ENCODE results near the gene SNRK.

Gene SNRK

DNA sequence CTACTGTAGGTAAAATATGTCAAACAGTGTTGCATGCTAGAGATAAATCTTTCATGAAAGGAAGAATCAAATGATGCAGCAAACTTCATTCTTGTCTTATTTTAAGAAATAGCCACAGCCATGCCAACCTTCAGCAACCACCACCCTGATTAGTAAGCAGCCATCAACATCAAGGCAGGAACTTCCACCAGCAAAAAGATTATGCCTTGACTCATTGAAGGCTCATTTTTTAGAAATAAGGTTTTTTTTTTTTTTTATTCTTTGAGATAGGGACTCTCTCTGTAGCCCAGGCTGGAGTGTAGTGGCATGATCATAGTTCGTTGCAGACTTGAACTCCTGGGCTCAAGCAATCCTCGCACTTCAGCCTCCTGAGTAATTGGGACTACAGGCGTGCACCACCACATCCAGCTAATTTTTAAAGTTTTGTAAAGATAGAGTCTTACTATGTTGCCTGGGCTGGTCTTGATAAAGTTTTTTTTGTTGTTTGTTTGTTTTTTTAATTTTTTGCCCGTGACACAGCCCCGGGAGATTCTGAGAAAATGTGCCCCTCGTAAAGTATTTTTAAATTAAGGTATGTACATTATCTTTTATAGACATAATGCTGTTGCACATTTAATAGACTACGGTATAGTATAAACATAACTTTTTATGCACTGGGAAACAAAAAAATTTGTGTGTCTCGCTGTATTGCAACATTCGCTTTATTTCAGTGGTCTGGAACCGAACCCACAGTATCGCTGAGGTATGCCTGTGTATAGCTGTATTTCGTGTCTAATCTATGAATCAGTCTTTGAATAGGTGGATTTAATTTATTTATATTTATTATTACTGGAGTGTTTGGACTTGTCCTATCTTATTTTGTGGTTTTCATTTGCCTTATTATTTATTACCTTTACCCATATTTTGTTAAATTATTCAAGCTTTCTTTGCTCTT, 23.3 kb downstream of the SNRK start:
- no peak for DNase-seq (ENCODE audit: low read depth, low spot score)

DNA sequence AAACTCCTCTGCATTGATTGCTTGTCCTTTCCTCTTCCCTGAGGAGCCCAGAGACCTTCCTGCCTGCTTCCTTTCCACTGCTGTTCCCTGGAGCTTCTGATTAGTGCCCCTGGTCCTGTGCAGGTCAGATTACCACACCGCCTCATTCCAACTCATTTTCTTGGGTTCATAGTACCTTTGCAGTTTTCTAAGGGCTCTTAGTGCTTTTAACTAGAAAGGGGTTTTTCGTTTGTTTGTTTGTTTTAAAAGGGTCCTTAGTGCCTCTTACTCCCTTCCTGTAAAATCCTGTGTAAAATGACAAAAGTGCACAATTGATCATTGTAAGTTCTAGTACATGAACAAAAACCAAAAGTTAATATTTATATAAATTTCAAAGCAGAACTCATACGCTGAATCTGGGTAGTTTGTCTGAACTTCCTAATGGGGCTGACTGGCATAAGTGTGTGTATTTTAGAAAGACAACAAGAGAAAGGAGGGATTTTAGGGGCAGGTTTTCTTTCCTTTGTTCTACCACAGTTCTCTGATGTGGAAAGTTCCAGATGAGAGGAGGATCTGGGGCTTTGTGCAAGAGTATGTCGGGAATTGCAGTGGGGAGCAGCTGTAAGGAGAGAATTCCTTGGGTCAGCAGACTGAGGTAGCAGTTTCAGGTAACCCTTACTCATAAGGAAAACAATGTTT, 30.6 kb downstream of the SNRK start:
- no peak for DNase-seq (ENCODE audit: low read depth, low spot score)

DNA sequence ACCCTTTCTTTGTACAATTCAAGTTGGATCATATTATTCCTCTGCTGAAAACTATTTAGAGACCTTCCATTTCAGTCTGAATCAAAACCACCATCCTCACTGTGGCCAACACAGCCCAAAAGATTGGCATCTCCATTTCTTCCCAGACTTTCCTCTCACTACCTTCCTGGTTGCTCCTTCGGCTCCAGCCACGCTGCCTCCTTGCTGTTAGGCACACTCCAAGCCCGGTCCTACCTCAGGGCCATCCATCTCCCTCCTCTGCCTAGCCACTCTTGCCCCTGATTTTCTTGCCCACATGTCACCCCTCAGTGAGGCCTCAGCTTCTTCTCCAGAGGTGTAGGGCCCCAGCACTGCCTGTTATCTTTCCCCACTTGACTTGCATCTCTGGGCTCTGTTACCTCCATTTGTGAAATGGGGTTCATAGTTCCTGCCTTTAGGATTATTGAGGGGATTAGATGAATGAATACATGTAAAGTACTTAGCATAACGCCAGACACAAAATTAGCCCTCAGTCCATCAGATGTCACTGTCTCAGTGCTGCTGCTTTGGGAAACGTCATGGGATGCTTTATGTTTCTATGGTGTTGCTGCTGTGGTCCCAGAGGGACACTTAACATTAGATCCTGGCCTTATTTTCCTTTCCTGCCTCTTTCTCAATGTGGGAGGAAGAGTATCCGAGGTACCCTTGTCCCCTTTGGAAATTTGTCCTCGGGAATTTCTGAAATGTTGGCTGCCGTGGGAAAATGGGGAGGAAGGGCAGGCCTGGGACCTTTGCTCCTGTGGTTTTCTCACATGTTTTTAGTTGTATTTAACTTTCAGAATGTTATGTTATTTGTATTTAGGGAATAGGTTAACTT, 31.3 kb downstream of the SNRK start:
- no peak for DNase-seq (ENCODE audit: low read depth, low spot score)

DNA sequence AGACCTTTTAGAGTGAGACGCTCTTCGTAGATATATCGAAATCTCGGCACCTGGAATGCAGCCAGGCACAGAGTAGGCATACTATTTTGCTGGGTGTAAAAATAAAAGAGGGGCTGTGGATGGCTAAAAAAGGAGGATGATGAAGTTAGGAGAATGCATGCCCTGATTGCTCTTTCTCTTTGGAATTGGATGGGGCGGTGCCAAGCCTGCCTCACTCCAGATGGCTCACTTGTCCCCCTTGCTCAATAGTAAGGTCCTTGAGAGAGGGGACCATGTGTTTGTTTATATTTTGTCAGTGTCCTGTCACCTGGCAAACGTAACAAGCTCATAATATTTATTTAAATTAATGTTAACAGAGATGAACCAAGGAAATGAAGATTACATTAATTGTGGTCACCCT, 33.0 kb downstream of the SNRK start:
- no peak for DNase-seq (ENCODE audit: low read depth, low spot score)

DNA sequence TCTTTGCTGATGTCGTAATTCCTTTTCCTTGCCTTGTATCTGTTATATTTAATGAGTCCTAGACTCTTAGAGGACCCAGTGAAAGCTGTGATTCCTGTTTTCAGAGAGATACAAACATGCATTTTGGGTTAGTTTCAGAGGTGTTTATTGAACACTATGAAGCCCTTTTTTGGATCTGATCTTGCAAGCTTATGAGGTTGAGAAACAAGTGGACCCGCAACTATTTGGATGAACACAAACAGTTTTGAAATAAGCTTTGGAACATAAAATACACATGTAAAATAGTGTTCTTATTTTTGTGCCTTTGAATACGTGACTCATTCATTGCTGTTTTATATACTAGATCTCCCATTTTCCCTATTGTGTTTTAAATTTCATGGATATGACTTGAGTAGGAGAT, 33.5 kb downstream of the SNRK start:
- DNase-seq (ENCODE audit: low read depth, low spot score): no peak

DNA sequence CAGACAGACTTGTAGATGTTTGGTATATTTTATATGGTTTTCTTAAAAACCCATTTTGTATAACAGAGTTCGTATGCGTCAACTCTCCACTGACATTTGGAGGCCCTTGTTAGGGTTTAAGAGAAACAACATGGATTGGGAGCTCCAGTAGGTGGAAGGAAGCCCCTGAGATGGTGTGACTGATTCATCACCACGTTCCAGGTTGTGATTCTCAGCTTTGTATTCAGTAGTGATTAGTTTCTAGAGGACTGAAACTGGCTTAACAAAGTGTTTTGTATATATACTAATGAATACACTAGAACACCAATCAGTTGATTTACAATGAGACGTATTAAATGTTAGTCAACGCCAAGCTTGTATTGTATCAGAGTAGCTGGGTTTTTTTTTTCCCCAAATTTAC, 33.9 kb downstream of the SNRK start:
- no peak for DNase-seq (ENCODE audit: low read depth, low spot score)

DNA sequence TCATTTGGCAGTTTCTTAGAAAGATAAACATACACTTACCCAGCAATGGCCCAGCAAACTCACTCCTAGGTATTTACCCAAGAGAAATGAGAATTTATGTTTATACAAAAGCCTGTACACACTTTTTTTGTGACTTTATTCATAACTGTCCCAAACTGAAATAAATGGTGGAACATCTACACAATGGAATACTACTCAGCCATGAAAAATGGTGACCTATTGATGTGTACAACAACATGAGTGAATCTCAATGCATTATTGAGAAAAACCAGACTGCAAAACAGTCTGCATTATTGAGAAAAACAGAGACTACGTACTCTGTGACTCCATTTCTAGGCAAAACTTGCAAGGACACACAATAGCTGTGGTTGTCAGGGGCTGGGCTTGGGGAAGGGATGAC, 37.2 kb downstream of the SNRK start:
- DNase-seq (ENCODE audit: low read depth, low spot score): no peak

DNA sequence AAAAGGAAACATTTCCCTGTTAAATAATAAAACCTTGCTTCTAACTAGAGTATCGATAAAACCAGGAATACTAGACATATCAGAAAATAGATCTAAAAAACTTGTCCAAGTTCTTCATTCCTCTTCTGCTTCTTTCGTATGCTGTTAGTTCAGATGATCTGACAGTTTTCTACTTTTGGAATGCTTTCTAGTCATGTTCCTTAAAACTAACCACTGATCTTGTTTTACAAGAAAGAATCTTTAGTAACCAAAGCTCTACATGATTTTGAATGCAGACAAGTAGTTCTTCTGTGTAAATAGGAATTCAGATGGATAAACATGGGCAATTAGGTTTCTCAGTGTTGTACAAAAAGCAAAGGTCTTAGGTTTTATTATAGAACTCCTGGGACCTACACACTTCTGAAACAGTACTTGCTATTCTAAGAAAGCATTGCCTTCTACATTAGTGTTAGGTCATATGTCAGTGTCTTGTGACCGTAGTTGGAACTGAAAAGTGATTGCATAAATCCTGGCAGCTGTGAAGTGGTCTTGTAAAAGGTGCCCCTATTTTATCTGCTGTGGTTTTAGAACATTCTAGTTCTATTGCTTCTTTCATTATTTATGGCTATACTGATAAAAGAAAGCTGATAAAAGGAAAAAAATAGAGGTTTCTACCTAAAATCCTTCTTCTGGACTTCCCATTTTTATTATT, 40.7 kb downstream of the SNRK start:
- DNase-seq (ENCODE audit: low read depth, low spot score): no peak

DNA sequence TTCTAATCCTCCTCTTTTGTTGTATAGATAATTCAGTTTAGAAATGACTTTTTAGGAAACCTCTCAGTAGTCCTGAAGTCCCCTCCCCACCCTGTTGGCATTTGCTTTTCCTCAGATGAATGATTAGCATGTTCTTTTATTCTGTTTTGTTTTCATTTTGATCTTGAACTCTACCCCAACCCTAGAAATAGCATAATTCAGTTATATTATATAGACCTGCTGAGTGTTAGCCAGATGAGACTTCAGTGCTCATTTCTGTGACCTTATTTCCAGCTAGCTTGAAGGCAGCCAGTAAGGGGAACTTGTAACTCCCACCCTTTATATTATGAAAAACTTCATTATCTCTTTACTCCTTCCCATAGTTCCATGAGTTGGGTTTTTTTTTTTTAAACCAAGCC, 41.2 kb downstream of the SNRK start:
- no peak for DNase-seq (ENCODE audit: low read depth, low spot score)

DNA sequence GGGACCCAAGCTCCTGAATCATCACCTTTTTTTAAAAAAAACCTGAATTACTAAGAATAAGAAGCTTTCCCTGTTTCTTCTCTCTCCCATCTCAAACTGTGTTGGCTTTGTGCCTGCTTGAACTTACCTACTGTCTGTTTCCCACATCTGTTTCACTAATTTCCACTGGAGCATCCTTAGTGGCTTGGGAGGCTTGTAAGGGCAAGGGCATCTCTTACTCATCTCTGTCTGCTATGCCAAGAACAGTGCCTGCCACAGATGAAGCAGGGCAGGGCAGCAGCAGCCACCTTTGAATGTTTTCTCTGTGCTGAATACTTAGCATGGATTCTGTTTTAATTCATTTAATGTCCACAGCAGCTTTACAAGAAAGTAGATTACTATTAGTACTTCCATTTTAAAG, 42.3 kb downstream of the SNRK start:
- DNase-seq (ENCODE audit: low read depth, low spot score): no peak

DNA sequence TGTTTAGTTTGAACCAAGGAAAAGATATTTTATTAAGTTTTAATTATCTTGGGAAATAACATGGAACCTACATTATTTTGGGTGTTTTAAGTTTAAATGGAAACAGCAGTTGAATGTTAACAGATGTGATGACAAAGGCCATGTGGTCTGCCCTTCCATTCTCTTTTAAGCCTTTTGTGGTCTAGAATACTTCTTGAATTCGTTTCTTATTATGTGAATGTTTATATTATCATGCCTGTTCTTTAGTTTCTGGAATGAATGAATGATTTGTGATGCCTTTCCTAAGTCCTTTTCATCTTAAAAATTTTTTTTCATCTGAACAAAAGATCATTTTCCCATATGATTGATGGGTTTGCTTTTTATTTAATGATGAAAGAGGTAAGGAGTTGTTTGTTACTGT, 44.6 kb downstream of the SNRK start:
- DNase-seq (ENCODE audit: low read depth, low spot score): no peak

DNA sequence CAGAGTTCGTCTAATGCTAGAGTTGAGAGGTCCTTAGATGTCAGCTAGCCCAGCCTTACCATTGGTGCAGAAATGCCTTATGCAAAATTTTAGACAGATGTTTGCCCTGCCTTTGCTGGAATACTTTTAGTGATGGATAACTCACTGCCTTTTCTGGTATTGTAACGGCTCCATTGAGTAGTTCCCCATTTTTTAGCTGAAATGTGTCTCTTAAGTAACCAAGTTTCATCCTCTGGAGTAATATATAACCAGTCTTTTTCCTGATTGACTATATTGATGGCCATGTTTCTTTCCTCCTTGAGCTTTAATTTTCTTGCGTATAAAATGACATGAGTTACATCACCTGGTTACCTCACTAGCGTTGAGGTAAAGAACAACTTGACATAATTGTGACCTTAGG, 45.0 kb downstream of the SNRK start:
- no peak for DNase-seq (ENCODE audit: low read depth, low spot score)

DNA sequence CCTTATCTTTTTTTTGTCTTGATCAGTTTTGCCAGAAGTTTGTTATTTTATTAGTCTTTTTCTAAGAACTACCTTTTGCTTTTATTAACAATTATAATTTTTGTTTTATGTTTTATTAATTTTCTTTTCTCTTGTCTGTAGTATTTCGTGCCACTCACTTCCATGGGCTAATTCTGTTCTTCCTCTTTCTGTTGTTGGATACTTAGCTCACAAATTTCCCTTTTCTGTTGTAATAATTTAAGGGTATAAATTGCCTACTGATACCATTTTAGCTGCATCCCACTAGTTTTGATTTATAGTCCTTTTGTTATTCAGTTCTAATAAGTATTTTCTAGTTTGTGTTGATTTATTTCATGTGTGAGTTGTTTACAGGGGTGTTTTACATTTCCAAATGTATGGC, 48.6 kb downstream of the SNRK start:
- no peak for DNase-seq (ENCODE audit: low read depth, low spot score)

DNA sequence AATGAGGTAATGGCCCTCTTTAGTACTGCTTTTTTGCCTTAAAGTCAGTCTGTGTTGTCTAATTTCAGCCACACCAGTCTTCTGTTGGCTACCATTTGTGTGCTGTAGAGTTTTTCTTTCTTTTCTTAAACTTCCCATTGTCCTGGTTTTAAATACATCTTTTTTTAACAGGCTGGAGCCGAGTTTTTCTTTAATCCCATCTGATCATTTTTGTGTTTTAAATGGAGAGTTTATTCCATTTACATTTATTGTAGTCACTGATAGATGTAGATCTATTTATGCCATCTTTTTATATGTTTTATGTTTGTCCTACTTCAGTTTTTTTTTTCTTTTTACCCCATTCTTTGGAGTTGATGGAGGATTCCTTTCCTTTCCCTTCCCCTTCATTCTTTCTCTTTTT, 49.5 kb downstream of the SNRK start:
- DNase-seq (ENCODE audit: low read depth, low spot score): no peak

DNA sequence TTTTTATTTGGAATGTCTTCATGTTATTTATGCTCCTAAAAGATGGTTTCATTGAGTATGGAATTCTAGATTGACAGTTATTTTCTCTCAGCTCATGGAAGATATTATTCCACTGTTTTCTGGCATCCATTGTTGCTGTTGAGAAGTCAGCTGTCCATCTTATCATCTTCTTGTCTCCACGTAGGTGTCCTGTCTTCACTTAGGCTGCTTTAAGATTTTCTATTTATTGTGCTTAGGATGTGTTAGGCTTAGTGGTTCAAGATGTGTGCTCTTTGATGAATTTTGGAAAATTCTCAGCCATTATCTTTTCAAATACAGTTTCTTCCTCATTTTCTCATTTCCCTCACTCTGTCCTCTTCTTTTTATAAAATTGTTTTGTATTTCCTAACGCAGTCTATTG, 52.0 kb downstream of the SNRK start:
- DNase-seq (ENCODE audit: low read depth, low spot score): no peak

DNA sequence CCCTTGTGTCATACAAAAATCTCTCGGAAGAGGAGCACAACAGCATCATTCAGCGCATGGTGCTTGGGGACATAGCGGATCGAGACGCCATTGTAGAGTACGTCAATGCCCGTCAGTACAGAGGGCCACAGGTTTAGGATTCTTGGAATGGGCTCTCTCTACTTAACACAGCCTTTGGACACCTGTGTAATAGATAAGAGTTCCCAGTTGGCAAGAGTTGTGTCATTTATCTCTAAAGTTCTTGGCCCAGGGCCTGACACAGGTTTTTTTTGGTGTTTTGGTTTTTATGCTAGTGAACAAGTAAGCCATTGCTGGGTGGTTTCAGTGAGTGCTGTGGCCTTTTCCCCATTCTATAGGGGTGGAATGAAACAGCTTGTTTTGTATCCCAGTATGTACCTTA, 54.1 kb downstream of the SNRK start:
- DNase-seq (ENCODE audit: low read depth, low spot score): no peak

DNA sequence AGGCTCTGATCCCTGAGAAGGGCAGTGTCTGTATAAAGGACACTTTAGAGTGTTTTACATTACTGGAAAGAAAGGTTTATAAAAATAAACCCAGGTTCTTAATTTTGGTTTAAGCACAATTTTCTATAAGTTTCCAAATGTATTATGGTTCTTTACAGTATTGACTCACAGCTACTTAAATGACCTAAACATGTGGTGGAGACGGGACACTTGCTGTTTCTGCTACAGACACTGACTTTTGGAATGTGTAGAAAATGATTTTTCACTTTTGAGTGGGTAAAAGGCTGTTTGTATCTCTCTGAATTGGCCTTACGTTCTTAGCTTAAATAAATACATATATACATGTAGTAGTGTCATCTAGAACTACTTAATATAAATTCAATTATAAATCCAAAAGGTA, 55.4 kb downstream of the SNRK start:
- DNase-seq (ENCODE audit: low read depth, low spot score): no peak

DNA sequence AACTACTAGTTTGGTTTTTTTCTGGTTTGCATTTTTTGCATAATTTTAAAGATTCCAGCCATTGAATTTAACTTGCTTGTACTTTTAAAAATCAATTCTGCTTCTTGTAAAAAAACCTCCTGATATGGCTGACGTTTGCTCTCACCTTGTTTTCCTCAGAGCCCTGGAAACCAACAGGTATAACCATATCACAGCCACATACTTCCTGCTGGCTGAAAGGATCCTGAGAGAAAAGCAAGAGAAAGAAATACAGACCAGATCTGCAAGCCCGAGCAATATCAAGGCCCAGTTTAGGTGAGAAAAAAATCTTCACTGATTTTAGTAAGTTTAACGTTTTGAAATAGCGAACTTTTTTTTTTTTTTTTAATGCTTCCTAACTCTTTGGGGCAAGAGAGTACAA, 56.8 kb downstream of the SNRK start:
- no peak for DNase-seq (ENCODE audit: low read depth, low spot score)

DNA sequence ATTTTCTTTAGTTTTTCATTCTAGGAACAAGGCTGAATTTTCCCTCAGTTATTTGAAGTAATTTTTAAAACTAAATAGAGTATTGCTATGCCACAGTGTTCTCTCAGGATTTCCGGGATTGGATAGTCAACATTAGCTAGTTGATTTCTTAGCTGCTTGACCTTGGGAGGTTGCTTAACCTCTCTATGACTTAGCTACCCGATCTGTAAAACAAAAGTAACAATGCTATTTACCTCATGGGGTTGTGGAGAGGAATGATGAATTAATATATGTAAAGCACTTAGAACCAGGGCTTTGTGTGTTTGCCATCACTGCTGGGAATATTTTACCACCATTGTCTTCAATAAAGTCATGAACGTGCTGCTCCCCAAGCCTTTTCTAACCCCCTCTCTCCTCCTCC, 57.5 kb downstream of the SNRK start:
- DNase-seq (ENCODE audit: low read depth, low spot score): no peak

DNA sequence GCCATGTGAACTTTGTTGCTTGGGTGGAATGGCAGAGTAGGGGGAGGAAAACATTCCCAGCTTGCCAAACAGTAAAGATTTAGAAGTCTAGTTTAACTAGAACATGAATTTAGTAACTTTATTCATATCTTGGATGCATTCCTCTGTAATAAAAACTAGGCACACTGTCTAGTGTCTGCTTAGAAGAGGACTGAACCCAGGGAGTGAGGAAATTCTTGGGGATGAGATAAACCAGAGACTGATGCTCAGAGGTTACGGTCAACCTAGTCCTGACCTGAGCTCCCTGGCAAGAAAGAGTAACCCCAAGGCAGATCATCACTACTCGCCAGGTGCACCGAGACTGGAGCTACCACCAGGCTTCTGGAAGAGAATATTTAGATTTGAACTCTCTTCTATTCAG, 58.2 kb downstream of the SNRK start:
- DNase-seq (ENCODE audit: low read depth, low spot score): no peak

DNA sequence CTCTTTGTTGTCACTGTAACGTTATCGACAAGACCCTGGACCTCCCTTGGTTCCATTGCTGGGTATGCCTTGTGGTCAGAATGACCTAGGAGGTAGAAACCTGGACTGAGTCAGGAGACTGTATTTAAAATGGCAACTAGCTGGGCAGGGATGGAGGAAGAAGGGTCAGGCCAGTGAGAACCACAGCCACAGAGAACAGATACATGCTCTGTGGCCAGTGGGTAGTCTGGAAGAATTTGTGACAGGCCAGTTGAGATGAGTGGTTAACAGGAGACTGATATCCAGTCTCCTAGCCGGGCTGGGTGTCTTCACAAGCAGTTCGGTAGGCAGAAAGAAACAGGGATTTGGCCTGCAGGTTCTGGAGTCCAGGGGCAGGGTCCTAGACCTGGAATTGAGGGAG, 58.9 kb downstream of the SNRK start:
- DNase-seq (ENCODE audit: low read depth, low spot score): no peak

DNA sequence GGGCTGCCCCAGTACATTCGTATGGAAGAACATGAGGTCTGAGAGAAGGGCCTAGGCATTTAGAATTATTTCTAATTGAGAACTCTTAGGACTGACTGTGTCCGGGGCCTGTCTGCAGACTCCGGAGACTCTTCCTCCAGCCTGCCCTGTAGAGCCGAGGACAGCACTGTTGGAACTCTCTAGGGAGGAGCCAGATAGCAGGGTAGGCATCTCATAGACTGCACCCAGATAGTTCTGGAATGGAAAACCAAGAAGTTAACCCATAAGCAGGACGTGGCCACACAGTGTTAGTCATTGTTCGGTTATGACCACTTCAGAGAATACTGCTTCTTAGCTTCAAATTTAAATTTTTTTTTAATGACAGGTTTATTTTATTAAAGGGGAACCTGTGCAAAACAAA, 59.5 kb downstream of the SNRK start:
- DNase-seq (ENCODE audit: low read depth, low spot score): no peak

All from activated naive CD8-positive, alpha-beta T cell treated with anti-CD3 and anti-CD28 coated beads, Interleukin-2, amount 50 U/mL, for 16 hours (primary cell).